HepG2 (cell line): ENCODE data around the gene C19orf47. TPM values are rescaled to one million over a fixed set of nuclear protein-coding genes. Genes with fewer than 3 reads are reported as not detected.
A peak's percentile ranks its signal among the peaks of the same experiment; 100 is the strongest.

Experiments used
- ATAC-seq: fragments of 200-7000 bp; cut with Tn5 transposase; 3 replicates; pipeline ENCODE4 v1.9.1; 2020; ENCODE audit warnings: mild to moderate bottlenecking, moderate library complexity
- BruUV-seq: library from RNA; stranded (reverse); fragments of 400-500 nt; replicated peaks from 2 replicates; lab custom pipeline; 2021; lab: Mats Ljungman, UMichigan
- CTCF ChIA-PET: fragments of 300-600 bp; formaldehyde crosslinking; extraction: SDS; loops from one replicate; lab custom pipeline; 2021; ENCODE audit warnings: low total read pairs, inconsistent platforms, low intra/inter-chr PET ratio; lab: Yijun Ruan, JAX
- POLR2A ChIA-PET: fragments of 350-600 bp; sonication (Branson Sonifier 250); formaldehyde crosslinking; loops from one replicate; lab custom pipeline; 2020; ENCODE audit warnings: antibody characterized with exemption, inconsistent platforms; lab: Yijun Ruan, JAX
- DNase-seq: peaks from one replicate; pipeline ENCODE4 v3.0.0-alpha.2; 2015; ENCODE audit warnings: low spot score
- FAIRE-seq: peaks from 3 replicates; lab custom pipeline; 2011; peaks lifted over from hg19 to GRCh38; lab: Jason Lieb, UNC
- H2AFZ ChIP-seq: one replicate; pipeline ENCODE4 v1.6.1; 2011; ENCODE audit warnings: low read length, inconsistent platforms
- H3K27ac ChIP-seq: fragments of 300-600 bp; 3 replicates; pipeline ENCODE4 v1.8.0; 2011; ENCODE audit warnings: mixed run types, mild to moderate bottlenecking, mixed read lengths, low read length, inconsistent platforms; ENCODE audit not compliant: insufficient read depth; ENCODE audit errors: extremely low read length
- H3K27me3 ChIP-seq, 2 experiments: fragments of 200-600 bp in 1 of 2; 2 replicates in 1 of 2; 3 replicates in 1 of 2; pipeline versions ENCODE4 v1.6.0 to v1.8.0; 2011; ENCODE audit warnings: low read length in 2 of 2, mild to moderate bottlenecking in 2 of 2, moderate library complexity in 2 of 2, inconsistent platforms in 1 of 2; ENCODE audit not compliant: insufficient read depth in 2 of 2, control insufficient read depth in 1 of 2
- H3K36me3 ChIP-seq, 2 experiments: fragments of 200-600 bp in 1 of 2; replicated peaks in 1 of 2; 2 replicates in 1 of 2; 3 replicates in 1 of 2; pipeline versions ENCODE4 v1.5.1 to v1.8.0; 2011; ENCODE audit warnings: low read length in 2 of 2, inconsistent platforms in 1 of 2; ENCODE audit not compliant: insufficient read depth in 2 of 2, control insufficient read depth in 1 of 2
- H3K4me1 ChIP-seq: 2 replicates; pipeline ENCODE4 v1.5.1; 2012; ENCODE audit warnings: low read length, inconsistent platforms; ENCODE audit not compliant: insufficient read depth
- H3K4me2 ChIP-seq: 2 replicates; pipeline ENCODE4 v1.6.0; 2011; ENCODE audit warnings: low read depth, low read length, inconsistent platforms
- H3K4me3 ChIP-seq, 3 experiments: fragments of 200-600 bp in 1 of 3; sonication (generic), shearing (Covaris generic) in 1 of 3; replicated peaks in 1 of 3; 2 replicates each; pipeline ENCODE4 v1.5.1; 2011 to 2016; ENCODE audit warnings: low read length in 3 of 3, inconsistent platforms in 2 of 3, low read depth in 2 of 3, mild to moderate bottlenecking in 2 of 3, control low read depth in 1 of 3, mixed read lengths in 1 of 3; ENCODE audit not compliant: insufficient read depth in 1 of 3
- H3K79me2 ChIP-seq: one replicate; pipeline ENCODE4 v1.6.1; 2011; ENCODE audit warnings: low read length, inconsistent platforms; ENCODE audit not compliant: insufficient read depth
- H3K9ac ChIP-seq: 2 replicates; pipeline ENCODE4 v1.6.0; 2011; ENCODE audit warnings: mild to moderate bottlenecking, low read depth, low read length, inconsistent platforms; ENCODE audit not compliant: insufficient read depth
- H3K9me3 ChIP-seq: 2 replicates; pipeline ENCODE4 v1.5.1; 2012; ENCODE audit warnings: mild to moderate bottlenecking, low read length
- H4K20me1 ChIP-seq: 2 replicates; pipeline ENCODE4 v1.6.0; 2011; ENCODE audit warnings: inconsistent platforms, mild to moderate bottlenecking, low read length, moderate library complexity; ENCODE audit not compliant: insufficient read depth
- CBFB ChIP-seq: sonication (generic); formaldehyde crosslinking; IDR thresholded peaks from 2 replicates; pipeline ENCODE4 v1.4.0; 2020; ENCODE audit warnings: missing genetic modification reagents
- CENPBD1 ChIP-seq: sonication (generic); formaldehyde crosslinking; IDR thresholded peaks from 2 replicates; pipeline ENCODE4 v1.8.0; 2022; ENCODE audit warnings: missing genetic modification reagents, low read depth, mild to moderate bottlenecking, borderline replicate concordance
- HNF4A ChIP-seq: sonication (generic); formaldehyde crosslinking; IDR thresholded peaks from 2 replicates; pipeline ENCODE4 v1.4.0; 2020; ENCODE audit warnings: missing genetic modification reagents
- MEF2D ChIP-seq: sonication (generic); formaldehyde crosslinking; IDR thresholded peaks from 2 replicates; pipeline ENCODE4 v1.5.1; 2020; ENCODE audit warnings: mild to moderate bottlenecking, missing genetic modification reagents
- POGZ ChIP-seq: sonication (generic); formaldehyde crosslinking; IDR thresholded peaks from 2 replicates; pipeline ENCODE4 v1.4.0; 2020; ENCODE audit warnings: mild to moderate bottlenecking, missing genetic modification reagents
- ZC3H4 ChIP-seq: sonication (generic); formaldehyde crosslinking; IDR thresholded peaks from 2 replicates; pipeline ENCODE4 v1.4.0; 2020; ENCODE audit warnings: missing genetic modification reagents, borderline replicate concordance
- ZNF20 ChIP-seq: sonication (generic); formaldehyde crosslinking; IDR thresholded peaks from 2 replicates; pipeline ENCODE4 v1.4.0; 2020; ENCODE audit warnings: mild to moderate bottlenecking, moderate library complexity, missing genetic modification reagents
- ZNF839 ChIP-seq: sonication (generic); formaldehyde crosslinking; IDR thresholded peaks from 2 replicates; pipeline ENCODE4 v1.4.0; 2020; ENCODE audit warnings: missing genetic modification reagents, mild to moderate bottlenecking, borderline replicate concordance
- WGBS: methylation state at CpG from one replicate; pipeline ENCODE4 v1.1.6; 2017; ENCODE audit warnings: low lambda C conversion rate; 5-methylcytosine and 5-hydroxymethylcytosine counted together
- in situ Hi-C: cut with HindIII; loops from 2 replicates; pipeline ENCODE4 v1.10.0; 2017; ENCODE audit warnings: low pct_unique_long_range_greater_than_20kb; ENCODE audit not compliant: extremely low pct_ligation_motif_present
- intact Hi-C: fragments of 100-400 bp; cut with micrococcal nuclease; formaldehyde crosslinking; loops from one replicate; pipeline ENCODE4 v1.10.0; 2022; ENCODE audit not compliant: unreplicated experiment
- polyA plus RNA-seq, 8 experiments: library from polyadenylated mRNA; depleted of rRNA in 3 of 8; stranded (reverse) in 7 of 8; unstranded in 1 of 8; fragments of >200 nt; fragmentation: Illumina TruSeq in 4 of 8; extraction: Trizol in 4 of 8; gene quantifications; 2 replicates each; pipeline versions ENCODE4 v1.2.1 to v1.2.3, GENCODE V29; 2011 to 2016; ENCODE audit warnings: low read depth in 4 of 8, missing spikeins in 1 of 8, mixed read lengths in 1 of 8; ENCODE audit not compliant: insufficient read depth in 1 of 8
- total RNA-seq, 5 experiments: library from RNA; depleted of rRNA; stranded (reverse); fragments of >200 nt; fragmentation: Illumina TruSeq; extraction: Trizol; gene quantifications; 2 replicates each; pipeline ENCODE4 v1.2.3, GENCODE V29; 2016; ENCODE audit warnings: low read depth in 1 of 5

The C19orf47 gene
- total and polyA plus RNA-seq, 2 of the 13 experiments (the other 11 are each of a cell fraction or from before 2014, with no cell fraction given): 8.1 to 10.6 TPM

GRCh38 chr19:40282920-40283319, 65.3 kb downstream of the C19orf47 start (continued):
- TF ChIP-seq POGZ (CRISPR knock-in tag) (0 out of 2 replicates have a peak, but pooled peaks have one; percentile 24), ZNF20 (CRISPR knock-in tag) (no peak), HNF4A (CRISPR knock-in tag) (no peak), CENPBD1 (CRISPR knock-in tag) (no peak), MEF2D (peak; percentile 27; the same call in 1 of the 2 replicates)

GRCh38 chr19:40282209-40282580, 66.0 kb downstream of the C19orf47 start:
- in situ Hi-C loops (loop anchor here (5.0 kb wide), 1 partner anchor 35 kb away; no protein-coding TSS in a partner anchor), intact Hi-C loops (no loop called here)
- ATAC-seq (no peak), DNase-seq (no peak), FAIRE-seq (no peak)
- Histone ChIP-seq H3K27me3 (no peaks in the 10 kb centered on the region; a peak in 1 of 5 replicates), H3K9ac (peak overlapping the region; percentile 97; the same call in 1 of the 2 replicates), H3K4me3 (no peak overlapping the region), H3K9me3 (no peaks in the 10 kb centered on the region), H2AFZ (no peak overlapping the region), H3K36me3 (peaks cover 5 to 7% of the 10 kb centered on the region in 2 experiments; a peak in 3 of 5 replicates), H3K4me2 (no peak overlapping the region), H3K27ac (no peak overlapping the region), H3K4me1 (peaks cover 77% of the 10 kb centered on the region), H4K20me1 (peaks cover 46% of the 10 kb centered on the region), H3K79me2 (peaks cover 74% of the 10 kb centered on the region)
- TF ChIP-seq CBFB (CRISPR knock-in tag) (no peak), ZNF839 (CRISPR knock-in tag) (no peak), ZC3H4 (CRISPR knock-in tag) (no peak)
- ChIA-PET POLR2A (interaction anchor here (4.8 kb wide), 1 partner anchor 51 kb away, joined by 25 read pairs; no protein-coding TSS in a partner anchor), CTCF (no interaction called here)
- BruUV-seq: no TSS peak
- 90% methylated on average over 6 of the region's 6 CpGs for WGBS
